ENCODE results near the gene MTLN. TPM values are rescaled to one million over a fixed set of nuclear protein-coding genes. Genes with fewer than 3 reads are reported as not detected.
"Not testable (repeated sequence)": the region's sequence is repeated elsewhere in the genome, so short reads cannot be mapped to it uniquely, and the experiment has no call there.

Gene MTLN
- total and polyA plus RNA-seq, 2 experiments from 2014 or later = 70.3 to 125 TPM

- H2AFZ ChIP-seq; in situ Hi-C loops (cut with MboI); H3K9me2 ChIP-seq (ENCODE audit: insufficient read depth); H4K20me1 ChIP-seq (ENCODE audit: insufficient read depth); DNase-seq; H3K4me1 ChIP-seq (ENCODE audit: insufficient read depth); H3F3A ChIP-seq (ENCODE audit: insufficient read depth); H3K27ac ChIP-seq; H3K4me3 ChIP-seq; H3K9ac ChIP-seq; H3K79me2 ChIP-seq (ENCODE audit: insufficient read depth); H3K4me2 ChIP-seq (ENCODE audit: unreplicated experiment); H3K9me3 ChIP-seq (ENCODE audit: low read depth); H3K36me3 ChIP-seq (ENCODE audit: low read depth): not testable (repeated sequence)
- WGBS, 2 experiments (ENCODE audit: low coverage in 1 of 2, low lambda C conversion rate in 2 of 2, missing lambda C conversion rate in 2 of 2) = no CpG with 5 or more reads among the region's 1 CpG
- H3K27me3 ChIP-seq (replicated peaks; ENCODE audit: insufficient read depth) = peaks cover 17% of the 10 kb centered on the region; the same call in 1 of the 2 replicates
Measured at GRCh38 chr2:110229886-110230285, 17.5 kb upstream of the MTLN start.

GRCh38 chr2:110222626-110223025, 10.3 kb upstream of the MTLN start:
- H3K9me2 ChIP-seq (ENCODE audit: insufficient read depth); DNase-seq; H3K4me2 ChIP-seq (ENCODE audit: unreplicated experiment); H4K20me1 ChIP-seq (ENCODE audit: insufficient read depth); H2AFZ ChIP-seq; H3K4me3 ChIP-seq; H3K9ac ChIP-seq; H3K27ac ChIP-seq; H3K79me2 ChIP-seq (ENCODE audit: insufficient read depth); H3K9me3 ChIP-seq (ENCODE audit: low read depth); H3K36me3 ChIP-seq (ENCODE audit: low read depth); in situ Hi-C loops (cut with MboI): not testable (repeated sequence)
- WGBS, 2 experiments (ENCODE audit: low coverage in 1 of 2, low lambda C conversion rate in 2 of 2, missing lambda C conversion rate in 2 of 2) = 94 to 100% methylated on average over 1 of the region's 1 CpG
- Histone ChIP-seq H3F3A (ENCODE audit: insufficient read depth) (peaks cover 15% of the 10 kb centered on the region), H3K27me3 (replicated peaks; ENCODE audit: insufficient read depth) (peaks cover 20% of the 10 kb centered on the region), H3K4me1 (ENCODE audit: insufficient read depth) (peaks cover 17% of the 10 kb centered on the region)

- Histone ChIP-seq H3K9ac (no peak overlapping the region), H3K27ac (no peak overlapping the region), H3K27me3 (replicated peaks; ENCODE audit: insufficient read depth) (peaks cover 13% of the 10 kb centered on the region), H3K9me2 (ENCODE audit: insufficient read depth) (no peaks in the 10 kb centered on the region), H3K79me2 (ENCODE audit: insufficient read depth) (no peaks in the 10 kb centered on the region), H3K4me3 (no peak overlapping the region), H3K4me1 (ENCODE audit: insufficient read depth) (peaks cover 17% of the 10 kb centered on the region), H3K4me2 (ENCODE audit: unreplicated experiment) (no peak overlapping the region), H3K36me3 (ENCODE audit: low read depth) (no peaks in the 10 kb centered on the region), H4K20me1 (ENCODE audit: insufficient read depth) (no peaks in the 10 kb centered on the region), H2AFZ (no peak overlapping the region), H3F3A (ENCODE audit: insufficient read depth) (peaks cover 17% of the 10 kb centered on the region), H3K9me3 (ENCODE audit: low read depth) (no peaks in the 10 kb centered on the region)
- TF ChIP-seq EZH2phosphoT487 (IDR thresholded peaks at IDR 0.05; ENCODE audit: insufficient read depth, low read depth) (no peak), EZH2 (IDR thresholded peaks at IDR 0.05; ENCODE audit: insufficient read depth, poor library complexity, severe bottlenecking) (no peak)
- no peak for DNase-seq
- in situ Hi-C loops (cut with MboI) = no loop called here
- 55 to 65% methylated on average over 4 of the region's 4 CpGs for WGBS, 2 experiments (ENCODE audit: low coverage in 1 of 2, low lambda C conversion rate in 2 of 2, missing lambda C conversion rate in 2 of 2)
Measured at GRCh38 chr2:110221938-110222337, 9.6 kb upstream of the MTLN start.

GRCh38 chr2:110220190-110220564, 7.8 kb upstream of the MTLN start:
- no peak overlapping the region for H2AFZ ChIP-seq
- H3K79me2 ChIP-seq (ENCODE audit: insufficient read depth) = no peaks in the 10 kb centered on the region
- WGBS, 2 experiments (ENCODE audit: low coverage in 1 of 2, low lambda C conversion rate in 2 of 2, missing lambda C conversion rate in 2 of 2) = 93 to 100% methylated on average over 2 of the region's 2 CpGs
- no peaks in the 10 kb centered on the region for H4K20me1 ChIP-seq (ENCODE audit: insufficient read depth)
- H3K27ac ChIP-seq = peak overlapping the region; percentile 38
- no peaks in the 10 kb centered on the region for H3K9me3 ChIP-seq (ENCODE audit: low read depth)
- in situ Hi-C loops (cut with MboI) = no loop called here
- H3K9me2 ChIP-seq (ENCODE audit: insufficient read depth) = no peaks in the 10 kb centered on the region
- no peak overlapping the region for H3K9ac ChIP-seq
- no peak overlapping the region for H3K4me2 ChIP-seq (ENCODE audit: unreplicated experiment)
- peaks cover 22% of the 10 kb centered on the region for H3F3A ChIP-seq (ENCODE audit: insufficient read depth)
- H3K36me3 ChIP-seq (ENCODE audit: low read depth) = no peaks in the 10 kb centered on the region
- DNase-seq = peak; percentile 10
- H3K27me3 ChIP-seq (replicated peaks; ENCODE audit: insufficient read depth) = peaks cover 7% of the 10 kb centered on the region
- no peak overlapping the region for H3K4me3 ChIP-seq
- H3K4me1 ChIP-seq (ENCODE audit: insufficient read depth) = peaks cover 17% of the 10 kb centered on the region
- TF ChIP-seq EZH2phosphoT487 (IDR thresholded peaks at IDR 0.05; ENCODE audit: insufficient read depth, low read depth) (no peak), EZH2 (IDR thresholded peaks at IDR 0.05; ENCODE audit: insufficient read depth, poor library complexity, severe bottlenecking) (no peak)

GRCh38 chr2:110219496-110220189, 7.3 kb upstream of the MTLN start:
- H3K9ac ChIP-seq = no peak overlapping the region
- peaks cover 17% of the 10 kb centered on the region for H3K4me1 ChIP-seq (ENCODE audit: insufficient read depth)
- H3F3A ChIP-seq (ENCODE audit: insufficient read depth) = peaks cover 22% of the 10 kb centered on the region
- no peaks in the 10 kb centered on the region for H3K9me2 ChIP-seq (ENCODE audit: insufficient read depth)
- peak overlapping the region; percentile 35 for H3K4me2 ChIP-seq (ENCODE audit: unreplicated experiment)
- no peaks in the 10 kb centered on the region for H3K79me2 ChIP-seq (ENCODE audit: insufficient read depth)
- H3K27ac ChIP-seq = peak overlapping the region; percentile 38
- no peaks in the 10 kb centered on the region for H3K36me3 ChIP-seq (ENCODE audit: low read depth)
- no peak overlapping the region; the same call in 1 of the 2 replicates for H2AFZ ChIP-seq
- in situ Hi-C loops (cut with MboI) = no loop called here
- no peak overlapping the region for H3K4me3 ChIP-seq
- TF ChIP-seq EZH2phosphoT487 (IDR thresholded peaks at IDR 0.05; ENCODE audit: insufficient read depth, low read depth) (no peak), EZH2 (IDR thresholded peaks at IDR 0.05; ENCODE audit: insufficient read depth, poor library complexity, severe bottlenecking) (no peak)
- H3K27me3 ChIP-seq (replicated peaks; ENCODE audit: insufficient read depth) = peaks cover 7% of the 10 kb centered on the region
- WGBS, 2 experiments (ENCODE audit: low coverage in 1 of 2, low lambda C conversion rate in 2 of 2, missing lambda C conversion rate in 2 of 2) = 36 to 44% methylated on average over 1 of the region's 1 CpG
- H4K20me1 ChIP-seq (ENCODE audit: insufficient read depth) = no peaks in the 10 kb centered on the region
- peak; percentile 74 for DNase-seq
- H3K9me3 ChIP-seq (ENCODE audit: low read depth) = no peaks in the 10 kb centered on the region

GRCh38 chr2:110218889-110219288, 6.5 kb upstream of the MTLN start:
- DNase-seq; H3K27ac ChIP-seq; H4K20me1 ChIP-seq (ENCODE audit: insufficient read depth); H3K79me2 ChIP-seq (ENCODE audit: insufficient read depth); H3K27me3 ChIP-seq (replicated peaks; ENCODE audit: insufficient read depth); H3K36me3 ChIP-seq (ENCODE audit: low read depth); H3K9me2 ChIP-seq (ENCODE audit: insufficient read depth); H3K4me3 ChIP-seq; H3K9me3 ChIP-seq (ENCODE audit: low read depth); in situ Hi-C loops (cut with MboI); H3K9ac ChIP-seq; H2AFZ ChIP-seq: not testable (repeated sequence)
- H3F3A ChIP-seq (ENCODE audit: insufficient read depth) = peaks cover 22% of the 10 kb centered on the region
- H3K4me1 ChIP-seq (ENCODE audit: insufficient read depth) = peaks cover 17% of the 10 kb centered on the region
- peak overlapping the region; percentile 35 for H3K4me2 ChIP-seq (ENCODE audit: unreplicated experiment)
- WGBS, 2 experiments (ENCODE audit: low coverage in 1 of 2, low lambda C conversion rate in 2 of 2, missing lambda C conversion rate in 2 of 2) = 78 to 83% methylated on average over 7 of the region's 7 CpGs
